T-helper 17 cell (primary cell): ENCODE data around the gene TRIM24. TPM values are rescaled to one million over a fixed set of nuclear protein-coding genes. Genes with fewer than 3 reads are reported as not detected.
A peak's percentile ranks its signal among the peaks of the same experiment; 100 is the strongest.
"Not testable (repeated sequence)": the region's sequence is repeated elsewhere in the genome, so short reads cannot be mapped to it uniquely, and the experiment has no call there.

Source experiments
- ATAC-seq: fragments of 150-1000 bp; cut with Tn5 transposase; 2 replicates; pipeline ENCODE4 v1.10.0; 2021; ENCODE audit warnings: mild to moderate bottlenecking, moderate library complexity
- DNase-seq, 3 donors: peaks; one replicate each; pipeline versions ENCODE4 v3.0.0 to v3.0.0-alpha.2; 2020 to 2021
- H3K9me3 ChIP-seq: one replicate; pipeline ENCODE4 v1.7.0; 2013; ENCODE audit warnings: low read length, mild to moderate bottlenecking; ENCODE audit not compliant: control insufficient read depth, poor library complexity, severe bottlenecking
- H3K27ac Mint-ChIP-seq: one replicate; pipeline ENCODE4 v1.8.0; 2022; ENCODE audit warnings: mild to moderate bottlenecking, moderate library complexity, mixed read lengths
- H3K27me3 Mint-ChIP-seq: one replicate; pipeline ENCODE4 v1.8.0; 2022; ENCODE audit warnings: mixed read lengths
- H3K36me3 Mint-ChIP-seq: one replicate; pipeline ENCODE4 v1.8.0; 2022; ENCODE audit warnings: low read depth, mixed read lengths
- H3K4me1 Mint-ChIP-seq: one replicate; pipeline ENCODE4 v1.8.0; 2022; ENCODE audit warnings: mild to moderate bottlenecking, mixed read lengths
- H3K4me3 Mint-ChIP-seq: one replicate; pipeline ENCODE4 v1.8.0; 2022; ENCODE audit warnings: mild to moderate bottlenecking, moderate library complexity, mixed read lengths
- total RNA-seq, 4 donors: library from RNA in 2 of 4; stranded (reverse) in 2 of 4; gene quantifications; one replicate each; pipeline ENCODE4 v1.2.3 and lab custom pipeline; 2022 to 2026

TRIM24 gene
- total RNA-seq, 2 donors from 2014 or later, result 14.3 to 16.6 TPM

DNA sequence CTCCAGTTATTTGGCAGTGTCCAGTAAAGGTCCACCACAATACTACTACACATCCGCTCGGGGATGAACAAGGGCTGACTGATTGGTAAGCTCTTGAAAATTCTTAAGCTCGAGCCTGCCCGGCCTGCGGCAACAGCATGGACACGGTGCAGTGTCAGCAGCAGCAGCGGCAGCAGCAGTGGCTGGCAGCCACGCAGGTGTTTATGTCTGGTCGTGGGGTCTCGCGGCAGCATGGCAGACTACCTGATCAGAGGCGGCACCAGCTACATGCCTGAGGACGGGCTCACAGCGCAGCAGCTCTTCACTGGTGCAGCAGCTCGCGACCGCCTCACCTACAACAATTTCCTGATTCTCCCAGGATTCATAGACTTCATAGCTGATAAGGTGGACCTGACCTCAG is 19.6 kb upstream of the TRIM24 start:
- Mint-ChIP-seq H3K4me3 (no peak overlapping the region), H3K4me1 (no peaks in the 10 kb centered on the region), H3K27ac (no peak overlapping the region), H3K27me3 (peaks cover 21% of the 10 kb centered on the region), H3K36me3 (no peaks in the 10 kb centered on the region)
- ATAC-seq, result no peak
- no peak for DNase-seq
- no peaks in the 10 kb centered on the region for H3K9me3 ChIP-seq

DNA sequence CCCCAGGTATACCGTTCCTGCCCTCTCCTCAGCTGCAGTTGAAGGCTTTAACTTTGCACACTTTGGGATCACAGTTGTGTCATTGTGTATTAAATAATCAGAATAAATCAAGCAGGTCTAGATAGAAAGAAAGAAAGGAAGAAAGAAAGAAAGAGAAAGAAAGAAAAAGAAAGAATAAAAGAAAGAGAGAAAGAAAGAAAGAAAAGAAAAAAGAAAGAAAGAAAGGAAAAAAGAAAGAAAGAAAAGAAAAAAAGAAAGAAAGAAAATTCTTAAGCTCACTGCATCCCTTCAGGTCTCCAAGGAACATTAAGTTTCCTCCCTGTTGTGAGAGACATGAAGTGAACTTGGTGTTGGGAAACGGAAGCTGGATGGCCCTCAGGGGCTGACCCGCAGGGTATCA is 17.2 kb upstream of the TRIM24 start:
- ATAC-seq (no peak), DNase-seq (no peak)
- no peaks in the 10 kb centered on the region for H3K4me1 Mint-ChIP-seq
- H3K36me3 Mint-ChIP-seq, result no peaks in the 10 kb centered on the region
- no peak overlapping the region for H3K4me3 Mint-ChIP-seq
- no peak overlapping the region for H3K27ac Mint-ChIP-seq
- H3K9me3 ChIP-seq, result no peaks in the 10 kb centered on the region
- peaks cover 21% of the 10 kb centered on the region for H3K27me3 Mint-ChIP-seq

DNA sequence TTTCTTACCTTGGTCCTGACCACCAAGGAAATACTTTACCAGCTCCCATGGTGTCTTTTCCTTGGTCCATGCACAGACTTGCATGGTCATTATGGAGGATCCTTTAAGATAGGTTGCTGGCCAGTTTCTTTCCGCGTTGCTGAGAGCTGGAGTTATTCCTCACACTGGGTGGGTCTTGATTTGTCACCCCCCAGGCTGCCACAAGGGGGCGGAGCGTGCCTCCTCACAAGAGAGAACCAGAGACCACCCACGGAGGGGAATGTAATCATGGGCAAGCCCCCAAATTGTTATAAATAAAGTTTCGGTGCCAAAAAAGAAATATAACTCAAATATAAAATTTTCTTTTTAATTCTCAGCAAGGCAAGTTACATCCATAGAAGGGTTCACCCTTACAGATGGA is 10.5 kb upstream of the TRIM24 start:
- H3K9me3 ChIP-seq, result no peaks in the 10 kb centered on the region
- DNase-seq (peak in 2 of 3 donors; percentile 13 to 18), ATAC-seq (no peak)
- peaks cover 5% of the 10 kb centered on the region for H3K4me1 Mint-ChIP-seq
- H3K27ac Mint-ChIP-seq, result no peak overlapping the region
- H3K36me3 Mint-ChIP-seq, result peaks cover 2% of the 10 kb centered on the region
- no peak overlapping the region for H3K4me3 Mint-ChIP-seq
- peaks cover 9% of the 10 kb centered on the region for H3K27me3 Mint-ChIP-seq

DNA sequence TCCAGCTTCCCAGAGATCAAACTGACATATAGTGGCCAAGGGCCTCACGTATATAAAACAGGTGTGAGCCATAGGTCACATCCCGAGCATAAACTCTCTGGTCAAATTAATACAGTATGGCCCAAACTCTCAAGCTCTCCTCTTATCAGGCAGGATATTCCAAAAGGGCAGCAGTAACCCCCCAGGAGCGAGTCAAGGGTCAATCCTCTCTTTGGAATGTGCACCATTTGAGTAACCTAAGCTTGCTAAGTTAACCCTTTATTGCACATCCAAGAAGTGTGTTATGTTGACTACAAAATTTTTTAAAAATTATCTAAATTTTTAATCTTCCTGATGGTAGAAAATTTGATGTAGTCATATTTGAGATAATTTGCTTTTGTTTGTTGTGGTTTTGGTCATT is 4.5 kb upstream of the TRIM24 start:
- peaks cover 9% of the 10 kb centered on the region for H3K4me1 Mint-ChIP-seq
- no peak overlapping the region for H3K27ac Mint-ChIP-seq

DNA sequence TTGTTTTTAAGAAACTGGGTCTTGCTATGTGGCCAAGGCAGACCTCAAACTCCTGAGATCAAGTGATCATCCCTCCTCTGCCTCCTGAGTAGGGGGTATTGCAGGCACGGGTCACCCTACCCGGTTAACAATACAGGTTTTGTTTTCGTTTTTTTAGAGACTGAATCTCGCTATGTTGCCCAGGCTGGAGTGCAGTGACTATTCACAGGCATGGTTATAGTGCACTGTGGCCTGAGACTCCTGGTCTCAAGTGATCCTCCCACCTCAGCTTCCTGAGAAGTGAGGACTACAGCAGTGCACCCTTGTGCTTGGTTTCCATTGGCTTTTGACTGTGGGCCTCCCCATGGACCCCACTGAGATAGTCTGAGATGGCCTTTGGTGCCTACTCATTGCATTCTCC is 3.8 kb upstream of the TRIM24 start:
- H3K9me3 ChIP-seq, result no peaks in the 10 kb centered on the region
- peaks cover 2% of the 10 kb centered on the region for H3K36me3 Mint-ChIP-seq
- H3K27ac Mint-ChIP-seq, result no peak overlapping the region
- no peak for DNase-seq
- H3K27me3 Mint-ChIP-seq, result no peaks in the 10 kb centered on the region
- H3K4me1 Mint-ChIP-seq, result peaks cover 11% of the 10 kb centered on the region
- no peak overlapping the region for H3K4me3 Mint-ChIP-seq
- ATAC-seq, result no peak

More for the DNA sequence above, 4.5 kb upstream of the TRIM24 start:
- no peaks in the 10 kb centered on the region for H3K9me3 ChIP-seq
- Mint-ChIP-seq H3K4me3 (no peak overlapping the region), H3K27me3 (no peaks in the 10 kb centered on the region), H3K36me3 (peaks cover 2% of the 10 kb centered on the region)
- no peak for ATAC-seq
- DNase-seq, result no peak

DNA sequence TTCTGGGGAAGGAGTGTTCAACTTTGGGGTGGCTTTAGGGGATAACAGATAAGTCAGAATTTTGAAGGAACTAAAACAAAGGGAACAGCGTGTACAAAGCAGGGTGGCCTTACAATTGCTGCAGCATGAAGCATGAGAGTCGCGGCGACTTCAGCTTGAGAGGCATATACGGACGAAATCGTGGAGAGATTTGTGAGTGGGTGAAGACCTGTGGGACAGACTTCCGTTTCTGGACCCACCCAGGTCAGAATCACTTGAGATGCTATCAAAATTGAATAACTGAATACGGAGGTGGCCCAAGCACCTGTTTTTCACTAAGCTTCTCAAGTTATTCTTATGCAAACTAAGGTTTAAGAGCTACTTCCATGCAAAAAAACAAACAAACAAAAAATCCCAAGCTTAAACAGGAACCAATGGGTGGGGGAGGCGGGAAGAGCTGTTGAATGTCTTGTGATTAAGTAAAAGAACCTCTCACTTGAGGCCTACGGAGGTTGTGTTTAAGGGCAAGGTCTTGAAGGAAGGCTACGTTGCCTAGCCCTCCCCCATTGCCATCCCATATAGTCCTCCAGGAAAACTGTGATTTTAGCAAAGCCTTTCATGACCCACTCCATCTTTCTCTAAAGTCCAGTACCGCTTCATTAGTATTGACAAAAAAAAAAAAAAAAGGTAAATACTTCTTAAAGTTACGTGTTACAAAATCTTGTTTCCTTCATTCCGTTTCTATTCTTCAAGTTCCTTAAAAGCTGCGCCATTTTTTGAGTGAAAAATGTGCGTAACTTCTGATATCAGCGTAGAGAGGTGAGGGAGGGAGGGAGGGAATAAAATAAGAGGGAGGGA is 1.3 kb upstream of the TRIM24 start:
- H3K27ac Mint-ChIP-seq, result peak overlapping the region; percentile 10
- H3K36me3 Mint-ChIP-seq, result no peaks in the 10 kb centered on the region
- H3K4me1 Mint-ChIP-seq, result peaks cover 15% of the 10 kb centered on the region
- DNase-seq, result no peak
- H3K4me3 Mint-ChIP-seq, result no peak overlapping the region
- H3K27me3 Mint-ChIP-seq, result no peaks in the 10 kb centered on the region
- ATAC-seq, result no peak
- no peaks in the 10 kb centered on the region for H3K9me3 ChIP-seq

DNA sequence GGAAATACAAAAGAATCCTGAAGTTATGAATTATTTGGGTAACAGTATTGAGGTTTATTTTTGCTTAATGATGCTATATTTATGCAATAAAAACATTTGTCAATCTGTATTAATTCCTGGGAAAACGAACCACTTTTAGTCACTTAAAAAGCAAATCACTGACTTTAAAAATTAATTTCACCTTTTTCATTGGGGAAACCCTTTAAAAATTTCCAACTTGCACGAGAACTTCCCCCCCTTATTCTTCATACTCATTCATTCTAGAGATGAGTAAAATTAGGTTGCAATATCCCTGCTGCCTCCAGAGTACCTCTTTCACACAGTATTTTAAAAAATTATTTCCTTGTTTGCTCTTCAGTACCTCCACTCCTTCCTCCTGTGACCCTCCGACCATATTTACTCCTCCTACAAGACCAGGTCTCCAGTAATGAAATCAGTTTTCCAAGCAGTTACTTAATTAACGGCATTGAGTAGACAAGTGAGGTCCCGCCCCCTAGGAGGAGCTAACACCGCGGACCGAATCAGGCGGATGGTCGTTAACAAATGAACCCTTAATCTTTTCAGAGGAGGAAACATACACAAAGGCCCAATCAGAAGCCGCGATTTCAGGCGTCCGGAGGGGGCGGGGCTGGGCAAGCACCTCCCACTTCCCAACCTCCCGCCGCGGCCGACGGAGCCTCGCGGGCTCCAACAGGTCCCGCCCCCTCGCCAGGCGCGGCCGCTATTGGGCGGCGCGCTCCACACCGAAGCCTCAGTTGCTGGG is 465 bp upstream of the TRIM24 start:
- Mint-ChIP-seq H3K4me3 (peak overlapping the region; percentile 96), H3K4me1 (peaks cover 15% of the 10 kb centered on the region), H3K27me3 (no peaks in the 10 kb centered on the region), H3K36me3 (no peaks in the 10 kb centered on the region), H3K27ac (no peak overlapping the region)
- H3K9me3 ChIP-seq, result no peaks in the 10 kb centered on the region
- DNase-seq (peak in 1 of 3 donors; percentile 97), ATAC-seq (peak; percentile 87)

DNA sequence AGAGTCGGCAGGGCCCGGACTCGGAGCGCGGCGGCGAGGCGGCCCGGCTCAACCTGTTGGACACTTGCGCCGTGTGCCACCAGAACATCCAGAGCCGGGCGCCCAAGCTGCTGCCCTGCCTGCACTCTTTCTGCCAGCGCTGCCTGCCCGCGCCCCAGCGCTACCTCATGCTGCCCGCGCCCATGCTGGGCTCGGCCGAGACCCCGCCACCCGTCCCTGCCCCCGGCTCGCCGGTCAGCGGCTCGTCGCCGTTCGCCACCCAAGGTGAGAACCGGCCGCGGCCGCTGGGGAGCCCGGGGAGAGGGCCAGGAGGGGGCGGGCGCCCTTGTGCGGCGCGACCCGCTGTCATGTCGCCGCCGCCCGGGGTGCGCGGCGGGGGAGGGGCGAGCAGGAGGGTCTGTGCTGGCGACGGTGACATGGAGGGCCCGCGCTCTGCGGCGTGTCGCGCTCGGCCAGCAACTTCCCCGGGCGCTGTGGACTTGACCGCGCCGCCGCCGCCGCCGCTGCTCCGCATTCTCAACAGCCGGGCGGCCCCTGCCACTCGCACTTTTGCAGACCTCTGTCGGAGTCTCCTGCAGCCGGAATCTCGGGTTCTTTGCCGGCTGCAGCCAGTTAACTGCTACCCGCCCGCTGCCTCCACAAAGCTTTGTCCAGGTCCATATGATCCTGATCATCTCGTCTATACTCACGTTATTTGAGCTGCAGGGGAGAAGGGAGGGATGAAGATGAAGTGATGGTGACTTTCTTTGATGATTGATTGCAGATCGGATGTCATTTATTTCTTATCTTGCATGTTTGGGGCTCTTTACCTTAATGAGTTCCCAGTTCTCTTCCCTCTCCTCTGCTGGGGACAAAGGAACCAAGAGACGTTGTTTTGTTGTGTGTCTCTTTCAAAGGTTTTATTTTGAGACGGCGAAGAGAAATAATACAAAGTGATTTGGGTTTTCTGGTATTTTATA is 869 bp downstream of the TRIM24 start:
- peak; percentile 30 to 61 (median 49) for DNase-seq
- Mint-ChIP-seq H3K27me3 (no peaks in the 10 kb centered on the region), H3K36me3 (no peaks in the 10 kb centered on the region), H3K4me1 (peaks cover 21% of the 10 kb centered on the region), H3K27ac (peak overlapping the region; percentile 79), H3K4me3 (peak overlapping the region; percentile 96)
- H3K9me3 ChIP-seq, result no peaks in the 10 kb centered on the region
- ATAC-seq, result peak; percentile 7

DNA sequence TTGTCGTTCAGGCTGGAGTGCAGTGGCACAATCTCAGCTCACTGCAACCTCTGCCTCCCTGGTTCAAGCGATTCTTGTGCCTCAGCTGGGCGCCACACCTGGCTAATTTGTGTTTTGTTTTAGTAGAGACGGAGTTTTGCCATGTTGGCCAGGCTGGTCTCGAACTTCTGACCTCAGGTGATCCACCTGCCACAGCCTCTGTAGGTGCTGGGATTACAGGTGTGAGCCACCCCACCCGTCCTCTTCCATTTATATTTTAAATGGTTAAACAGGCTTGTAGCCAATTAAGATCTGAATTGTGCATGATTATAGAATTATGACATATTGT is 3.2 kb downstream of the TRIM24 start:
- not testable (repeated sequence) for H3K9me3 ChIP-seq, H3K27me3 Mint-ChIP-seq, DNase-seq, H3K36me3 Mint-ChIP-seq, ATAC-seq, H3K27ac Mint-ChIP-seq
- H3K4me3 Mint-ChIP-seq, result peak overlapping the region; percentile 15
- peaks cover 27% of the 10 kb centered on the region for H3K4me1 Mint-ChIP-seq

DNA sequence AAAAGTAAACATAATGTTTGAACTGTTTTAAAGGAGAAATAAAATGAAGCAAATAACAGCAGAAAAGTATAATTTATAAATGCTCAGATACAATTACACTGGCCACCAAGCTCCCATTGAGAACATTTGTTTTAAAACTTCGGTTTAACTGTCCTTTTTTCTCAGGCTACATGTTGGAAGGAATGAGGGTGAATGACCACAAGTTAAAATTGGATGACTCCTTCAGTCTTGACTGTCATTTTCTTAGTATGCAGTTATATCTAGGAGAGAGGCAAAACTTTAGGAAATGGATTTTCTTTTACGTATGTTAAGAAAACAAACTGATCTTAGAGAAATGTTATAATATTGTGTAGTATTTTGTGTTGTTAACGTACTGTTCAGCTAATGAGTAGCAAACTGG is 5.0 kb downstream of the TRIM24 start:
- no peak overlapping the region for H3K4me3 Mint-ChIP-seq
- no peaks in the 10 kb centered on the region for H3K27me3 Mint-ChIP-seq
- H3K36me3 Mint-ChIP-seq, result peaks cover 3% of the 10 kb centered on the region
- no peak overlapping the region for H3K27ac Mint-ChIP-seq
- H3K4me1 Mint-ChIP-seq, result peaks cover 27% of the 10 kb centered on the region
- ATAC-seq, result no peak
- no peak for DNase-seq
- no peaks in the 10 kb centered on the region for H3K9me3 ChIP-seq

DNA sequence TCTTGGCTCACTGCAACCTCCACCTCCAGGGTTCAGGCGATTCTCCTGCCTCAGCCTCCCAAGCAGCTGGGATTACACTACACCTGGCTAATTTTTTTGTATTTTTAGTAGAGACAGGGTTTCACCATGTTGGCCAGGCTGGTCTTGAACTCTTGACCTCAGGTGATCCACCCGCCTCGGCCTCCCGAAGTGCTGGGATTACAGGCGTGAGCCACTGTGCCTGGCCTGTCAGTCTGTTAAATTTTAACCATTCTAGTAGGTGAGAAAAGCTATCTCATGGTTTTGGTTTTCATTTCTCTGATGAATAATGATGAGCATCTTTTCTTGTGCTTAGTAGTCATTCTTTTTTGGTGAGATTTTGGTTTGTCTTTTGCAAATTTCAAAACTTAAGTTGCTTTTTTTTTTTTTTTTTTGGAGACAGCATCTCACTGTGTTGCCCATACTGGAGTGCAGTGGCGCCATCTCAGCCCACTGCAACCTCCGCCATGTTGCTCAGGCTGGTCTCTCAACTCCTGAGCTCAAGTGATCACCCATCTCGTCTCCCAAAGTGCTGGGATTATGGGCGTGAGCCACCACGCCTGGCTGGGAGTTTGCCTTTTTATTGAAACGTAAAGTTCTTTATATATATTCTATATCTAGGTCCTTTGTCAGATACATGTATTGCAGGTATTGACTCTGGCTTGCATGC is 6.2 kb downstream of the TRIM24 start:
- H3K9me3 ChIP-seq, H3K27ac Mint-ChIP-seq, H3K36me3 Mint-ChIP-seq, H3K27me3 Mint-ChIP-seq, ATAC-seq, DNase-seq, H3K4me3 Mint-ChIP-seq: not testable (repeated sequence)
- peaks cover 28% of the 10 kb centered on the region for H3K4me1 Mint-ChIP-seq

DNA sequence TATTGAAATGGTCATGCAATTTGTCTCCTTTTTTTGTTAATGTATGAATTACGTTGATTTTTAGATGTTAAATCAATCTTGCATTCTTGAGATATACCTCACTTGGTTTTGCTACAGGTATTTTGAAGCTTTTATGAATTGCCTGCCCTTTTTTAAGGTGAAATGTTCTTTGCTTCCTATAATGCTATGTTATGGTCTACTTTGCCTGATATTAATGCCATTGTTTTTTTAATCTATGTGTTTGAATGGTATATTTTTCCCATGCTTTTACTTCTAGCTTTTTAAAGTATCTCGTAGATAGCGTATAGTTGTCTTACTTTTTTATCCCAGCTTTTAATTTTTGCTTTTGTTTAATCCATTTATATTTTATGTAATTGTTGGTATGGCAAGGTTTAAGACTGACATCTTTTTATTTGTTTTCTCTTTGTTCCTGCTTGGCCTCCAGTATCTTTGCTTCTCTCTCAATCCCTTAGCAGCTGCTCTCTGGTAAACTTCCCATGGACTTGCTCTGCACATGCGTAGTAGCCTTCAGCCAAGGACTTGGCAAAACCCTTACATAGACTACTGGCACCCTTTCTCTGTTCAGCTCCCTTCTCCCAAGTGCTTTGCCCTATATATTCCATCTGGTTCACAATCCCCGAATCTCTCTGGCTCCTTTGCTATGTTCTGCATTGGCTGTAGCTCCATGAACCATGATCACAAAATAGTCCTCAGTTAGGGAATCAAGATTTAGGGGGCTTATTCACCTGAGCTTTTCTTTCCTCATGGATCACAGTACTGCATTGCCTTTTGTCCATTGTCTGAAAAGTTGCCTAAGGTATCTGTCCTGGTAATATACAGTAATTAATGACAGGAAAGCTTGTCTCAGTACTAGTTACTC is 8.4 kb downstream of the TRIM24 start:
- Mint-ChIP-seq H3K4me3 (no peak overlapping the region), H3K4me1 (peaks cover 27% of the 10 kb centered on the region), H3K27ac (no peak overlapping the region)

More for the DNA sequence above, 8.4 kb downstream of the TRIM24 start:
- Mint-ChIP-seq H3K27me3 (no peaks in the 10 kb centered on the region), H3K36me3 (peaks cover 3% of the 10 kb centered on the region)
- ATAC-seq, result no peak
- DNase-seq, result no peak
- no peaks in the 10 kb centered on the region for H3K9me3 ChIP-seq
